Esophagus mucosa (tissue), 1 donor: ENCODE results near the gene ANKRD44. TPM values are rescaled to one million over a fixed set of nuclear protein-coding genes. Genes with fewer than 3 reads are reported as not detected.

Source experiments
- ATAC-seq: fragments of 200-7000 bp; cut with Tn5 transposase; one replicate; pipeline ENCODE4 v1.9.1; 2020
- total RNA-seq: library from RNA; stranded (reverse); gene quantifications from one replicate; pipeline ENCODE4 v1.2.4, GENCODE V29; 2023
- donor health status: DM: yes; HTN: yes; CAD: no.

ANKRD44 gene
- total RNA-seq, 1 donor from 2014 or later = 6.8 TPM

GRCh38 chr2:197204519-197205250, 105.9 kb downstream of the ANKRD44 start:
- no peak for ATAC-seq

GRCh38 chr2:197201874-197202273, 108.7 kb downstream of the ANKRD44 start:
- peak; percentile 64 for ATAC-seq

GRCh38 chr2:197200762-197201058, 109.9 kb downstream of the ANKRD44 start:
- ATAC-seq = no peak

- no peak for ATAC-seq
Measured at GRCh38 chr2:197200051-197200761, 110.4 kb downstream of the ANKRD44 start.

GRCh38 chr2:197198890-197199289, 111.7 kb downstream of the ANKRD44 start:
- ATAC-seq = peak; percentile 81

GRCh38 chr2:197197895-197198311, 112.7 kb downstream of the ANKRD44 start:
- ATAC-seq = no peak

- no peak for ATAC-seq
Measured at GRCh38 chr2:197196541-197197180, 113.9 kb downstream of the ANKRD44 start.

GRCh38 chr2:197195518-197195917, 115.1 kb downstream of the ANKRD44 start:
- ATAC-seq = no peak

GRCh38 chr2:197191940-197192322, 118.6 kb downstream of the ANKRD44 start:
- no peak for ATAC-seq

- ATAC-seq = peak; percentile 48
Measured at GRCh38 chr2:197191177-197191939, 119.2 kb downstream of the ANKRD44 start.

- ATAC-seq = no peak
Measured at GRCh38 chr2:197190100-197190432, 120.5 kb downstream of the ANKRD44 start.

- no peak for ATAC-seq
Measured at GRCh38 chr2:197189426-197190099, 121.0 kb downstream of the ANKRD44 start.

- no peak for ATAC-seq
Measured at GRCh38 chr2:197185676-197186075, 124.9 kb downstream of the ANKRD44 start.

GRCh38 chr2:197184959-197185586, 125.5 kb downstream of the ANKRD44 start:
- ATAC-seq = peak; percentile 89

- ATAC-seq = no peak
Measured at GRCh38 chr2:197183355-197183754, 127.2 kb downstream of the ANKRD44 start.

- ATAC-seq = no peak
Measured at GRCh38 chr2:197182668-197183067, 127.9 kb downstream of the ANKRD44 start.

GRCh38 chr2:197181491-197181890, 129.1 kb downstream of the ANKRD44 start:
- ATAC-seq = no peak

GRCh38 chr2:197179744-197180498, 130.7 kb downstream of the ANKRD44 start:
- no peak for ATAC-seq

GRCh38 chr2:197176522-197176921, 134.1 kb downstream of the ANKRD44 start:
- ATAC-seq = no peak

GRCh38 chr2:197174539-197175094, 136.0 kb downstream of the ANKRD44 start:
- peak; percentile 99 for ATAC-seq

- no peak for ATAC-seq
Measured at GRCh38 chr2:197171582-197171981, 139.0 kb downstream of the ANKRD44 start.
